ENCODE results near the gene HS3ST4. TPM values are rescaled to one million over a fixed set of nuclear protein-coding genes. Genes with fewer than 3 reads are reported as not detected.
"Not testable (repeated sequence)": the region's sequence is repeated elsewhere in the genome, so short reads cannot be mapped to it uniquely, and the experiment has no call there.

The HS3ST4 gene
- total and polyA plus RNA-seq, 5 experiments from 2014 or later: not detected

GRCh38 chr16:26070302-26071100, 378.7 kb downstream of the HS3ST4 start:
- Mint-ChIP-seq H3K27me3 (peaks cover 0 to 41% (median 11%) of the 10 kb centered on the region in 5 donors), H3K9me3 (peaks cover 0 to 7% (median 0%) of the 10 kb centered on the region in 9 donors), H3K4me3 (no peak overlapping the region), H3K4me1 (peaks cover 0 to 2% (median 0%) of the 10 kb centered on the region in 4 donors), H3K27ac (no peak overlapping the region), H3K36me3 (no peaks in the 10 kb centered on the region)
- no peak for DNase-seq
- ATAC-seq: no peak
- POLR2A ChIA-PET: no interaction called here

GRCh38 chr16:26071101-26071866, 379.5 kb downstream of the HS3ST4 start:
- DNase-seq: no peak
- Mint-ChIP-seq H3K36me3 (no peaks in the 10 kb centered on the region), H3K27ac (no peak overlapping the region), H3K27me3 (peaks cover 0 to 36% (median 11%) of the 10 kb centered on the region in 5 donors), H3K9me3 (peaks cover 0 to 4% (median 0%) of the 10 kb centered on the region in 9 donors), H3K4me1 (peaks cover 0 to 2% (median 0%) of the 10 kb centered on the region in 4 donors), H3K4me3 (no peak overlapping the region)
- no peak for ATAC-seq
- POLR2A ChIA-PET: no interaction called here

- DNase-seq: no peak
Observed at GRCh38 chr16:26078716-26079355, 387.1 kb downstream of the HS3ST4 start.

GRCh38 chr16:26087091-26087490, 395.3 kb downstream of the HS3ST4 start:
- no peaks in the 10 kb centered on the region for H3K36me3 Mint-ChIP-seq
- no peaks in the 10 kb centered on the region for H3K4me1 Mint-ChIP-seq
- H3K4me3 Mint-ChIP-seq: no peak overlapping the region
- H3K27me3 Mint-ChIP-seq: peaks cover 1 to 32% (median 12%) of the 10 kb centered on the region in 5 donors
- ATAC-seq (no peak), DNase-seq (no peak)
- no peak overlapping the region for H3K27ac Mint-ChIP-seq
- H3K9me3 Mint-ChIP-seq: no peaks in the 10 kb centered on the region
- POLR2A ChIA-PET: no interaction called here

More at GRCh38 chr16:26078716-26079355, 387.1 kb downstream of the HS3ST4 start:
- POLR2A ChIA-PET: no interaction called here
- H3K4me1 Mint-ChIP-seq: no peaks in the 10 kb centered on the region
- H3K27me3 Mint-ChIP-seq: peaks cover 4 to 35% (median 13%) of the 10 kb centered on the region in 5 donors
- H3K27ac Mint-ChIP-seq: no peak overlapping the region
- no peaks in the 10 kb centered on the region for H3K36me3 Mint-ChIP-seq
- H3K9me3 Mint-ChIP-seq: peaks cover 0 to 5% (median 0%) of the 10 kb centered on the region in 9 donors
- no peak for ATAC-seq
- no peak overlapping the region for H3K4me3 Mint-ChIP-seq

- peak overlapping the region in 1 of 10 donors; percentile 87 for H3K27ac Mint-ChIP-seq
- DNase-seq (no peak), ATAC-seq (no peak)
- H3K4me3 Mint-ChIP-seq: no peak overlapping the region
- peaks cover 6 to 52% (median 14%) of the 10 kb centered on the region in 5 donors for H3K27me3 Mint-ChIP-seq
- H3K9me3 Mint-ChIP-seq: peaks cover 0 to 17% (median 3%) of the 10 kb centered on the region in 9 donors
- no peaks in the 10 kb centered on the region for H3K4me1 Mint-ChIP-seq
- POLR2A ChIA-PET: no interaction called here
- H3K36me3 Mint-ChIP-seq: no peaks in the 10 kb centered on the region
Observed at GRCh38 chr16:26091511-26091910, 399.8 kb downstream of the HS3ST4 start.

GRCh38 chr16:26098206-26098605, 406.4 kb downstream of the HS3ST4 start:
- H3K4me1 Mint-ChIP-seq, DNase-seq, H3K27ac Mint-ChIP-seq, H3K4me3 Mint-ChIP-seq, POLR2A ChIA-PET, H3K36me3 Mint-ChIP-seq, ATAC-seq: not testable (repeated sequence)
- Mint-ChIP-seq H3K9me3 (peaks cover 0 to 26% (median 3%) of the 10 kb centered on the region in 9 donors), H3K27me3 (peaks cover 1 to 34% (median 5%) of the 10 kb centered on the region in 5 donors)

GRCh38 chr16:26102369-26102768, 410.6 kb downstream of the HS3ST4 start:
- no peaks in the 10 kb centered on the region for H3K4me1 Mint-ChIP-seq
- DNase-seq (no peak), ATAC-seq (no peak)
- no peaks in the 10 kb centered on the region for H3K36me3 Mint-ChIP-seq
- no peak overlapping the region for H3K4me3 Mint-ChIP-seq
- H3K9me3 Mint-ChIP-seq: peaks cover 0 to 25% (median 2%) of the 10 kb centered on the region in 9 donors
- H3K27me3 Mint-ChIP-seq: peaks cover 2 to 32% (median 9%) of the 10 kb centered on the region in 5 donors
- no peak overlapping the region for H3K27ac Mint-ChIP-seq
- POLR2A ChIA-PET: no interaction called here

GRCh38 chr16:26108836-26109505, 417.2 kb downstream of the HS3ST4 start:
- POLR2A ChIA-PET: no interaction called here
- no peak overlapping the region for H3K4me3 Mint-ChIP-seq

GRCh38 chr16:26111900-26112299, 420.1 kb downstream of the HS3ST4 start:
- Mint-ChIP-seq H3K4me1 (no peaks in the 10 kb centered on the region), H3K27me3 (peaks cover 0 to 14% (median 9%) of the 10 kb centered on the region in 5 donors), H3K9me3 (no peaks in the 10 kb centered on the region), H3K4me3 (no peak overlapping the region), H3K36me3 (no peaks in the 10 kb centered on the region), H3K27ac (no peak overlapping the region)
- DNase-seq: no peak
- POLR2A ChIA-PET: no interaction called here
- no peak for ATAC-seq

More at GRCh38 chr16:26108836-26109505, 417.2 kb downstream of the HS3ST4 start:
- ATAC-seq: no peak
- Mint-ChIP-seq H3K36me3 (no peaks in the 10 kb centered on the region), H3K9me3 (peaks cover 0 to 16% (median 0%) of the 10 kb centered on the region in 9 donors), H3K4me1 (no peaks in the 10 kb centered on the region), H3K27me3 (peaks cover 0 to 21% (median 15%) of the 10 kb centered on the region in 5 donors), H3K27ac (no peak overlapping the region)
- DNase-seq: no peak

- POLR2A ChIA-PET: no interaction called here
- H3K27ac Mint-ChIP-seq: no peak overlapping the region
- H3K27me3 Mint-ChIP-seq: peaks cover 0 to 19% (median 12%) of the 10 kb centered on the region in 5 donors
- no peak overlapping the region for H3K4me3 Mint-ChIP-seq
- H3K4me1 Mint-ChIP-seq: no peaks in the 10 kb centered on the region
- H3K9me3 Mint-ChIP-seq: no peaks in the 10 kb centered on the region
- DNase-seq (no peak), ATAC-seq (no peak)
- no peaks in the 10 kb centered on the region for H3K36me3 Mint-ChIP-seq
Observed at GRCh38 chr16:26118575-26118974, 426.8 kb downstream of the HS3ST4 start.

GRCh38 chr16:26120729-26121128, 429.0 kb downstream of the HS3ST4 start:
- Mint-ChIP-seq H3K9me3 (no peaks in the 10 kb centered on the region), H3K4me1 (no peaks in the 10 kb centered on the region), H3K36me3 (no peaks in the 10 kb centered on the region), H3K4me3 (no peak overlapping the region), H3K27ac (no peak overlapping the region), H3K27me3 (peaks cover 0 to 14% (median 10%) of the 10 kb centered on the region in 5 donors)
- DNase-seq (no peak), ATAC-seq (no peak)
- POLR2A ChIA-PET: no interaction called here

GRCh38 chr16:26128296-26128695, 436.5 kb downstream of the HS3ST4 start:
- no peak for ATAC-seq
- Mint-ChIP-seq H3K4me1 (no peaks in the 10 kb centered on the region), H3K4me3 (no peak overlapping the region), H3K36me3 (no peaks in the 10 kb centered on the region), H3K9me3 (peaks cover 0 to 10% (median 0%) of the 10 kb centered on the region in 9 donors), H3K27me3 (peaks cover 4 to 28% (median 15%) of the 10 kb centered on the region in 5 donors), H3K27ac (no peak overlapping the region)
- POLR2A ChIA-PET: no interaction called here
- no peak for DNase-seq
